Smooth muscle cell (in vitro differentiated cells): Measurements from ENCODE around the gene SORCS2. TPM values are rescaled to one million over a fixed set of nuclear protein-coding genes. Genes with fewer than 3 reads are reported as not detected.

Experiments
- DNase-seq: peaks from one replicate; lab custom pipeline; 2025; ENCODE audit not compliant: unreplicated experiment; lab: John Stamatoyannopoulos, UW
- H2AFZ ChIP-seq: fragments of 200-600 bp; sonication (generic); 2 replicates; pipeline ENCODE4 v1.6.0; 2016; ENCODE audit warnings: antibody characterized with exemption, low read depth, mild to moderate bottlenecking
- H3F3A ChIP-seq: fragments of 200-600 bp; sonication (generic); 2 replicates; pipeline ENCODE4 v1.6.0; 2017; ENCODE audit warnings: antibody characterized with exemption, low read depth
- H3K27ac ChIP-seq: fragments of 200-600 bp; sonication (generic); 2 replicates; pipeline ENCODE4 v1.5.1; 2016; ENCODE audit warnings: low read depth, mild to moderate bottlenecking
- H3K27me3 ChIP-seq: fragments of 200-600 bp; sonication (generic); 2 replicates; pipeline ENCODE4 v1.6.1; 2016; ENCODE audit warnings: low read depth, mild to moderate bottlenecking
- H3K36me3 ChIP-seq: fragments of 200-600 bp; sonication (generic); 2 replicates; pipeline ENCODE4 v1.5.1; 2016; ENCODE audit warnings: low read depth
- H3K4me1 ChIP-seq: fragments of 200-600 bp; sonication (generic); 2 replicates; pipeline ENCODE4 v1.5.1; 2016; ENCODE audit warnings: low read depth
- H3K4me2 ChIP-seq: fragments of 200-600 bp; sonication (generic); 2 replicates; pipeline ENCODE4 v1.6.0; 2016; ENCODE audit warnings: mild to moderate bottlenecking
- H3K4me3 ChIP-seq: fragments of 200-600 bp; sonication (generic); 2 replicates; pipeline ENCODE4 v1.5.1; 2016; ENCODE audit warnings: mild to moderate bottlenecking
- H3K79me2 ChIP-seq: fragments of 200-600 bp; sonication (generic); 2 replicates; pipeline ENCODE4 v1.6.0; 2016; ENCODE audit warnings: low read depth, mild to moderate bottlenecking
- H3K9ac ChIP-seq: fragments of 200-600 bp; sonication (generic); 2 replicates; pipeline ENCODE4 v1.6.0; 2016; ENCODE audit warnings: low read depth
- H3K9me3 ChIP-seq: fragments of 200-600 bp; sonication (generic); replicated peaks from 2 replicates; pipeline ENCODE4 v1.5.1; 2016; ENCODE audit warnings: low read depth
- H4K20me1 ChIP-seq: fragments of 200-600 bp; sonication (generic); 2 replicates; pipeline ENCODE4 v1.6.0; 2016; ENCODE audit warnings: low read depth
- CTCF ChIP-seq: fragments of 200-600 bp; sonication (generic); IDR thresholded peaks from 2 replicates; pipeline ENCODE4 v1.5.1; 2017; ENCODE audit warnings: borderline replicate concordance, mild to moderate bottlenecking, antibody characterized with exemption; ENCODE audit not compliant: insufficient read depth, poor library complexity, severe bottlenecking
- WGBS: methylation state at CpG from one replicate; pipeline ENCODE4 v1.1.7; 2016; ENCODE audit warnings: low lambda C conversion rate; 5-methylcytosine and 5-hydroxymethylcytosine counted together
- polyA plus RNA-seq: library from polyadenylated mRNA; unstranded; fragments of >200 nt; fragmentation: Nextera tagmentation; extraction: Ambion mirVana; gene quantifications from 2 replicates; pipeline ENCODE4 v1.2.1, GENCODE V29; 2016
- total RNA-seq: library from RNA; depleted of rRNA; stranded (reverse); fragments of >200 nt; gene quantifications from 2 replicates; pipeline ENCODE4 v1.2.3, GENCODE V29; 2014

Gene SORCS2
- total and polyA plus RNA-seq, 2 experiments from 2014 or later = 5.2 to 9.3 TPM

- no peak for DNase-seq
- H3K36me3 ChIP-seq = no peaks in the 10 kb centered on the region
- H2AFZ ChIP-seq = no peak overlapping the region
- no peaks in the 10 kb centered on the region for H3F3A ChIP-seq
- WGBS = 93% methylated on average over 26 of the region's 28 CpGs
- no peak overlapping the region for H3K27ac ChIP-seq
- H3K79me2 ChIP-seq = no peaks in the 10 kb centered on the region
- H4K20me1 ChIP-seq = no peaks in the 10 kb centered on the region
- H3K27me3 ChIP-seq = no peaks in the 10 kb centered on the region
- no peak overlapping the region for H3K9ac ChIP-seq
- H3K9me3 ChIP-seq = peaks cover 2% of the 10 kb centered on the region
- H3K4me3 ChIP-seq = no peak overlapping the region
- H3K4me1 ChIP-seq = no peaks in the 10 kb centered on the region
- no peak for TF ChIP-seq CTCF
- no peak overlapping the region for H3K4me2 ChIP-seq
These were observed 483.4 kb downstream of the SORCS2 start for GRCh38 chr4:7675612-7676320.

- Histone ChIP-seq H3K27me3 (no peaks in the 10 kb centered on the region), H3K4me1 (no peaks in the 10 kb centered on the region), H3K36me3 (no peaks in the 10 kb centered on the region), H3K79me2 (no peaks in the 10 kb centered on the region), H3K27ac (no peak overlapping the region), H3K4me2 (no peak overlapping the region), H2AFZ (no peak overlapping the region), H3K4me3 (no peak overlapping the region), H4K20me1 (no peaks in the 10 kb centered on the region), H3K9ac (no peak overlapping the region), H3F3A (no peaks in the 10 kb centered on the region), H3K9me3 (peaks cover 2% of the 10 kb centered on the region)
- no peak for DNase-seq
- 88% methylated on average over 2 of the region's 4 CpGs for WGBS
- TF ChIP-seq CTCF = no peak
These were observed 484.1 kb downstream of the SORCS2 start for GRCh38 chr4:7676398-7676922.

DNA sequence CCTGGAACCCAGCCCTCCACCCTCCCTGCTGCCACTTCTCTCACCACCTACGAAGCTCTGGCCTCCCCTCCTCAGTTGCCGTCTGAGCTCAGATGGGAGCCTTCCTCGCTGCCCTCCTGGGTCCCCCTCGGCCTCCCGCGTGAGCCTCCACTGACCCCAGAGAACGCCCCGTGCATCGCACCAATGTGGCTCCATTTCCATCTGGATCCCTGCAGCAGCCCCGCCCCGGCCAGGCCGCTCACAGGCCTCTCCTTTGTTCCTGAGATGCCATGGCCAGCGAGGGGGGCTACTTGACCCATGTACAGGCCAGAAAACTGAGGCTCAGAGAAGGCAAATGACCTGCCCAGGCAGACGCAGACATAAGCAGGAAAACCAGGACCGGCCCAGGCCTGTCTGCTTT is 484.7 kb downstream of the SORCS2 start:
- Histone ChIP-seq H3K27ac (no peak overlapping the region), H3K27me3 (no peaks in the 10 kb centered on the region), H3K36me3 (no peaks in the 10 kb centered on the region), H3K4me3 (no peak overlapping the region), H3K9ac (no peak overlapping the region), H3F3A (no peaks in the 10 kb centered on the region), H3K9me3 (peaks cover under 1% of the 10 kb centered on the region), H3K4me1 (no peaks in the 10 kb centered on the region), H2AFZ (no peak overlapping the region), H4K20me1 (no peaks in the 10 kb centered on the region), H3K4me2 (no peak overlapping the region), H3K79me2 (no peaks in the 10 kb centered on the region)
- no peak for DNase-seq
- TF ChIP-seq CTCF = no peak
- 91% methylated on average over 15 of the region's 15 CpGs for WGBS
